Activated effector memory CD4-positive, alpha-beta T cell treated with Interleukin-2 at 50 U/mL for 16 hours (primary cell): ENCODE measurements around the gene ZNF534.
"Not testable (repeated sequence)": the region's sequence is repeated elsewhere in the genome, so short reads cannot be mapped to it uniquely, and the experiment has no call there.

Experiments
- DNase-seq: peaks from one replicate; pipeline ENCODE4 v3.0.0-alpha.2; 2020

Gene ZNF534

DNA sequence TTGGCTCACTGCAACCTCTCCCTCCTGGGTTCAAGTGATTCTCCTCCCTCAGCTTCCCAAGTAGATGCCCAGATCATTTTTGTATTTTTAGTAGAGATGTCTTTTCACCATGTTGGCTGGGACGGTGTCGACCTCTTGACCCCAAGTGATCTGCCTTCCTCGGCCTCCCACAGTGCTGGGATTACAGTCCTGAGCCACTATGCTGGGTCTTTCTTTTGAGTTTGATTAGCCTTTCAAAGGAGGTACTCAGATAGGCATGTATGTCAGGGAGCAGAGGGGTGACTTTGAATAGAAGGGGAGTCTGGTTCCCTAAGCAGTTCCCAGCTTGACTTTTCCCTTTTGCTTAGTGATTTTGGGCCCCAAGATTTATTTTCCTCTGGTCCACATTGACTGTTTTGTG, 71.5 kb downstream of the ZNF534 start:
- DNase-seq: not testable (repeated sequence)

DNA sequence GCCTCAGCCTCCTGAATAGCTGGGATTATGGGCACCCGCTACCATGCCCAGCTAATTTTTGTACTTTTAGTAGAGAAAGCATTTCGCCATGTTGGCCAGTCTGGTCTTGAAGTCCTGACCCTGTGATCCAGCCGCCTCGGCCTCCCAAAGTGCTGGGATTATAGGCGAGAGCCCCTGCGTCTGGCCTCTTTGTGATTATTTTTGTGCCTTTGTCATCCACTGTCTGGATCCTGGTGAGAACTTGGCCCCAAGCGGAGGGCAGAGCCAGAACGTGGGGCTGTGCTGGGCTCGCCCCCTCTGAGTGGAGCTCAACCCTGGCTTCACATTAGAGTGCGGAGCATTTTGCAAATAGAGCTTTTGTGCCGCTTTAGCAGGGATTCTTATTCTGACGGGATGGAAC, 72.0 kb downstream of the ZNF534 start:
- DNase-seq: not testable (repeated sequence)
